Thoracic aorta (tissue), 2 donors: ENCODE measurements around the gene CFAP57. TPM values are rescaled to one million over a fixed set of nuclear protein-coding genes. Genes with fewer than 3 reads are reported as not detected.

ENCODE experiments used
- ATAC-seq: fragments of 150-250 bp; one replicate; pipeline ENCODE4 v1.8.0; 2017; ENCODE audit warnings: low read depth; ENCODE audit not compliant: insufficient number of reproducible peaks, low FRiP score
- DNase-seq: peaks from one replicate; pipeline ENCODE4 v3.0.0-alpha.2; 2020; ENCODE audit warnings: low spot score
- H3K27ac ChIP-seq, 2 donors: fragments of 200-600 bp; sonication (generic); 1 replicate in 1 of 2; 2 replicates in 1 of 2; pipeline ENCODE4 v1.5.1; 2016; ENCODE audit warnings: mild to moderate bottlenecking in 2 of 2, moderate library complexity in 2 of 2
- H3K27me3 ChIP-seq: fragments of 200-600 bp; sonication (generic); replicated peaks from 2 replicates; pipeline ENCODE4 v1.6.0; 2016; ENCODE audit warnings: mild to moderate bottlenecking; ENCODE audit not compliant: insufficient read depth
- H3K36me3 ChIP-seq: fragments of 200-600 bp; sonication (generic); one replicate; pipeline ENCODE4 v1.5.1; 2016
- H3K4me1 ChIP-seq, 2 donors: fragments of 200-600 bp; sonication (generic); 1 replicate in 1 of 2; 2 replicates in 1 of 2; pipeline versions ENCODE4 v1.5.1 to v1.6.0; 2016; ENCODE audit warnings: low read depth in 2 of 2, mild to moderate bottlenecking in 1 of 2; ENCODE audit not compliant: control insufficient read depth in 1 of 2
- H3K4me3 ChIP-seq: fragments of 200-600 bp; sonication (generic); 2 replicates; pipeline ENCODE4 v1.5.1; 2016; ENCODE audit warnings: mild to moderate bottlenecking
- H3K9me3 ChIP-seq: fragments of 200-600 bp; sonication (generic); 2 replicates; pipeline ENCODE4 v1.5.1; 2016
- total RNA-seq, 2 donors: library from RNA; depleted of rRNA; stranded (reverse); fragments of >200 nt; gene quantifications; one replicate each; pipeline versions ENCODE4 v1.1.0 to v1.2.3, GENCODE V29; 2016
- TF ChIP-seq, protein P1 (sequence below): fragments of 200-600 bp; sonication (generic); IDR thresholded peaks from one replicate; pipeline ENCODE4 v1.5.1; 2019; ENCODE audit warnings: antibody characterized with exemption

Gene CFAP57
- total RNA-seq, 2 donors from 2014 or later, result 0.27 to 0.42 TPM

DNA sequence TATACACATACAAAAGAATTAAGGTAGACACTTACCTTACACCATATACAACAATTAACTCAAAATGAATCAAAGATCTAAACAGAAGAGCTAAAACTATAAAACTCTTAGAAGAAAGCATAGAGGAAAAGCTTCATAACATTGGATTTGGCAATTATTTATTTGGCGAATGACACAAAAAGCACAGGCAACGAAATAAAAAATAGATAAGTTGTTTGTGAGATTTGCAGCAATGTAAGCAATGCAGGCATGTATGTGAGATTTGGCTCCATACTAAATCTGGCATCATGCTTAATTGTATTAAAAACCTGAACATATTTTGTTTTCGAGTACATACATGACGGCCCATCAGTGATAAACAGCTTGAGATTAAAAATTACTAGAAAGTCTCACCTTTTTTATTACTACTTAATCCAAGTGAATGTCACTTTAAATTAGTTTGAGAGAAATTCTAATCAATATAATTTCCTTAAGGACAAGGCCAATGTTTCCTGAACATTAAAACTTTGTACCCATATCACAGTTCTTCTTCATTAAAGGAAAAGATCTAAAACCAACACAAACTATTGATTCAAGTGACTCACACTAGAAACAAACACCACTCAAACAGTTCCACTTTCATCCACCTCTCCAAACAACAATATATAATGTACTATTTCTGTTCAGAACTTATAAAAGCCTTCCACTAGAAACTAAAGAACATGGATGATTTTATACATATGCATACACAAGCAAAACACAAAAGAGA is 74.5 kb downstream of the CFAP57 start:
- TF ChIP-seq, protein P1, sequence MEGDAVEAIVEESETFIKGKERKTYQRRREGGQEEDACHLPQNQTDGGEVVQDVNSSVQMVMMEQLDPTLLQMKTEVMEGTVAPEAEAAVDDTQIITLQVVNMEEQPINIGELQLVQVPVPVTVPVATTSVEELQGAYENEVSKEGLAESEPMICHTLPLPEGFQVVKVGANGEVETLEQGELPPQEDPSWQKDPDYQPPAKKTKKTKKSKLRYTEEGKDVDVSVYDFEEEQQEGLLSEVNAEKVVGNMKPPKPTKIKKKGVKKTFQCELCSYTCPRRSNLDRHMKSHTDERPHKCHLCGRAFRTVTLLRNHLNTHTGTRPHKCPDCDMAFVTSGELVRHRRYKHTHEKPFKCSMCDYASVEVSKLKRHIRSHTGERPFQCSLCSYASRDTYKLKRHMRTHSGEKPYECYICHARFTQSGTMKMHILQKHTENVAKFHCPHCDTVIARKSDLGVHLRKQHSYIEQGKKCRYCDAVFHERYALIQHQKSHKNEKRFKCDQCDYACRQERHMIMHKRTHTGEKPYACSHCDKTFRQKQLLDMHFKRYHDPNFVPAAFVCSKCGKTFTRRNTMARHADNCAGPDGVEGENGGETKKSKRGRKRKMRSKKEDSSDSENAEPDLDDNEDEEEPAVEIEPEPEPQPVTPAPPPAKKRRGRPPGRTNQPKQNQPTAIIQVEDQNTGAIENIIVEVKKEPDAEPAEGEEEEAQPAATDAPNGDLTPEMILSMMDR, result no peak
- no peaks in the 10 kb centered on the region for H3K27me3 ChIP-seq
- H3K36me3 ChIP-seq, result no peaks in the 10 kb centered on the region
- no peak overlapping the region for H3K27ac ChIP-seq
- H3K4me1 ChIP-seq, result no peaks in the 10 kb centered on the region
- ATAC-seq (no peak), DNase-seq (no peak)
- H3K4me3 ChIP-seq, result no peak overlapping the region
- H3K9me3 ChIP-seq, result no peaks in the 10 kb centered on the region

DNA sequence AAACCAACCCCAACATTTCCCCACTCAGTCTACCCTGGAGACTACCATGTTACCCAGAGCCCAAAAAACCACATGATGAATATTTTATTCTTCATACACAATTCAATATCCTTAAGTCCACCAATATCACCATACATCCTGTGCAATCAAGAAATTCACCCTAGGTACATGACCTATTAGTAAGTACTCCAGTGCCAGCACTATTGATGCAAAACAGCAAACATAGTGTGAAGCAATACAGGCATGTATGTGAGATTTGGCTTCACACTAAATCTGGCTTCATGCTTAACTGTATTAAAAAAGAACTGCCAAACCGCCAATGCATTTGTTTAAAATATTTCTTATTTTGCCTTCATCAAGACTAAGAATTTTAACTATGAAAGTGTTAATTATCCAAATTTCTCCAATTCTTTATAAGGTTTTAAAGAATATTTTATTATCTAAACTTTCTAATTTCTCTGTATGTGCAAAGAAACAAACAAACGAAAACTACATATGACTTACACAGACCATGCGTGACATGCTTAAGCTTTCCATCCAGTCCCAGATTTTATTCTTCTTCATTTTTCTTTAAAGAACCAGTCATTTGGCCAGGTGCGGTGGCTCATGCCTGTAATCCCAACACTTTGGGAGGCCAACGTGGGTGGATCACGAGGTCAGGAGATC is 75.3 kb downstream of the CFAP57 start:
- Histone ChIP-seq H3K27me3 (no peaks in the 10 kb centered on the region), H3K9me3 (no peaks in the 10 kb centered on the region), H3K4me3 (no peak overlapping the region), H3K27ac (no peak overlapping the region), H3K4me1 (no peaks in the 10 kb centered on the region), H3K36me3 (no peaks in the 10 kb centered on the region)
- DNase-seq (no peak), ATAC-seq (no peak)
- TF ChIP-seq, protein P1, result no peak

DNA sequence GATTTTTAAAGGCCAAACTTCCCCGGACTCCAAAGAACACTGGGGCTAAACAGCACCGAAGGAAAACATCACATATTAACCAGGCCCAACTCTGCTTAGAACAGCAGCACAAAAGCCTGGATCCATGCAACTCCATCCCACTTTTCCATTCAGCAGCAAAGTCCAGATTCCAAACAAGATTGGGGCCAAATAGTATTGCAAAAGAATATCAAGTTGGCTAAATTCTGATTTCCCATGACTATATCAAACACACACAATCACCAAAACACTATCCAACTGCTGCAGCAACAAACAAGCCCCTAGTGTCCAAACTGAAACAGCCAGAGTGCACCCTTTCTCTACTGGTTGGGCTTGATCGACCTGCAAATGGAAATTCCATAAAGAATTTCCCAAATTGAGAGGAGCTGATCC is 78.2 kb downstream of the CFAP57 start:
- Histone ChIP-seq H3K27me3 (no peaks in the 10 kb centered on the region), H3K4me3 (no peak overlapping the region), H3K4me1 (no peaks in the 10 kb centered on the region), H3K27ac (no peak overlapping the region), H3K9me3 (no peaks in the 10 kb centered on the region), H3K36me3 (no peaks in the 10 kb centered on the region)
- DNase-seq (no peak), ATAC-seq (no peak)
- TF ChIP-seq, protein P1, result no peak

DNA sequence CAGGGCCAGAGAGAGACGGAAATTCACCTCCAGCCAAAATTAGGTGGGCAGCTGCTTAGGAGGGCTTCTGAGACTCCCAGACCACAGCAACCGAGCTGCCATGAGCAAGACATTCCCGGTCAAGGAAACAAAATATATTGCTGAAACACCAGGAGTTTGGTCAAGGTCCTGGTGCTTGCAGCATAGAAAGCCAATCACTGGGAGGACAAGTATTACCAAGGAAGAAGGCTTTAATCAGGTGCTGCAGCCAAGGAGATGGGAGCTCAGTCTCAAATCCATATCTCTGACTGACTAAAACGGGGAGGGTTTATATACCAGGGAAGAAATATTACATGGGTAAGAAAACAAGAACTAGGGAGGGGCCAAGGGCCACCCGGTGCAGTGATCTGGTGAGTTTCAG is 78.9 kb downstream of the CFAP57 start:
- DNase-seq, result no peak

DNA sequence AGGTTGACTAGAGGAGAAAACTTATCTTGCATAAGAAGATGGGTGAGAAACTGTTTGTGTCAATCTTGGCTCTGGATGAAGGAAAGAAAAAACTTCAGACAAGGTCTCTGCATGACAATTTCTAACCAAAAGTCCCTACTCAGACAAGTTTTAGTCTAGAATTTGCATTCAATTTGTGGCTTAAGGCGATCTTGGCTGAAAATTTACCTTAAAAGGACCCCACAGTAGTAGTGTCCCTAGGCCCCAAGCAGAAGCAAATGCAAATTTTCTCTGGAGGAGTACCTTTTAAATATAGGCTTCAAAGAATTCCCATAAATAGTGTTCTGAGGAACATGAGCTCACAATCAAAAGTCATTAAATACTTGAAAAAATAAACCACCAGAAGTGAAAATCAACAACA is 80.1 kb downstream of the CFAP57 start:
- Histone ChIP-seq H3K4me1 (no peaks in the 10 kb centered on the region), H3K36me3 (no peaks in the 10 kb centered on the region), H3K9me3 (no peaks in the 10 kb centered on the region), H3K27me3 (no peaks in the 10 kb centered on the region), H3K4me3 (no peak overlapping the region), H3K27ac (no peak overlapping the region)
- TF ChIP-seq, protein P1, result no peak
- DNase-seq, result no peak
- no peak for ATAC-seq

More for the DNA sequence above, 78.9 kb downstream of the CFAP57 start:
- Histone ChIP-seq H3K27me3 (no peaks in the 10 kb centered on the region), H3K4me3 (no peak overlapping the region), H3K36me3 (no peaks in the 10 kb centered on the region), H3K9me3 (no peaks in the 10 kb centered on the region), H3K27ac (no peak overlapping the region), H3K4me1 (no peaks in the 10 kb centered on the region)
- no peak for ATAC-seq
- TF ChIP-seq, protein P1, result no peak
